ENCODE data around the gene ARHGEF10L. TPM values are rescaled to one million over a fixed set of nuclear protein-coding genes. Genes with fewer than 3 reads are reported as not detected.

The ARHGEF10L gene
- total RNA-seq, 1 donor from 2014 or later: 89.8 TPM

DNA sequence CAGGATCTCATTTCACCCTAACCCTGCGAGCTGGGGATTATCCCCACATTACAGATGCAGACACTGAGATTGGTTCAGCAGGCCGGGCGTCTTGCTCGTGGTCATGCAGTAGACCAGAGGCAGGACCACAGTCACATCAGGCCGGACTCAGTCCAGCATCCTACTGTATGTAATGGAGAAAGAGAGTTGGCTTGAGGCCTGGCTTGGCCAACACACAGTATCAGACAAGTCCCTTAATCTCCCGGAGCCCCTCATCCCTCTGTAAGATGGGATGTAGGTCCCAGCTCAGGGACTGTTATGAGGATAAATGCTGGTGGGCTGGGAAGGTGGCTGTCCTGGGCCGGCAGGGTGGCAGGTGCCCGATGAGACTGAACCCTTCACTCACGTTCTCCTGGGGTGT is 149.5 kb downstream of the ARHGEF10L start:
- Mint-ChIP-seq H3K4me3 (ENCODE audit: unreplicated experiment) (no peak overlapping the region), H3K4me1 (ENCODE audit: low read depth, unreplicated experiment) (peaks cover 15% of the 10 kb centered on the region), H3K36me3 (ENCODE audit: unreplicated experiment) (peaks cover 16% of the 10 kb centered on the region), H3K27ac (ENCODE audit: unreplicated experiment) (no peak overlapping the region), H3K9me3 (ENCODE audit: unreplicated experiment) (peaks cover 5% of the 10 kb centered on the region), H3K27me3 (ENCODE audit: unreplicated experiment) (peaks cover 9% of the 10 kb centered on the region)
- DNase-seq: no peak
- TF ChIP-seq, protein P1, sequence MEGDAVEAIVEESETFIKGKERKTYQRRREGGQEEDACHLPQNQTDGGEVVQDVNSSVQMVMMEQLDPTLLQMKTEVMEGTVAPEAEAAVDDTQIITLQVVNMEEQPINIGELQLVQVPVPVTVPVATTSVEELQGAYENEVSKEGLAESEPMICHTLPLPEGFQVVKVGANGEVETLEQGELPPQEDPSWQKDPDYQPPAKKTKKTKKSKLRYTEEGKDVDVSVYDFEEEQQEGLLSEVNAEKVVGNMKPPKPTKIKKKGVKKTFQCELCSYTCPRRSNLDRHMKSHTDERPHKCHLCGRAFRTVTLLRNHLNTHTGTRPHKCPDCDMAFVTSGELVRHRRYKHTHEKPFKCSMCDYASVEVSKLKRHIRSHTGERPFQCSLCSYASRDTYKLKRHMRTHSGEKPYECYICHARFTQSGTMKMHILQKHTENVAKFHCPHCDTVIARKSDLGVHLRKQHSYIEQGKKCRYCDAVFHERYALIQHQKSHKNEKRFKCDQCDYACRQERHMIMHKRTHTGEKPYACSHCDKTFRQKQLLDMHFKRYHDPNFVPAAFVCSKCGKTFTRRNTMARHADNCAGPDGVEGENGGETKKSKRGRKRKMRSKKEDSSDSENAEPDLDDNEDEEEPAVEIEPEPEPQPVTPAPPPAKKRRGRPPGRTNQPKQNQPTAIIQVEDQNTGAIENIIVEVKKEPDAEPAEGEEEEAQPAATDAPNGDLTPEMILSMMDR (IDR thresholded peaks at IDR 0.05; ENCODE audit: partially characterized antibody, unreplicated experiment): no peak

- TF ChIP-seq, protein P1 (IDR thresholded peaks at IDR 0.05; ENCODE audit: partially characterized antibody, unreplicated experiment): no peak
- no peak overlapping the region for H3K4me3 Mint-ChIP-seq (ENCODE audit: unreplicated experiment)
- peaks cover 7% of the 10 kb centered on the region for H3K9me3 Mint-ChIP-seq (ENCODE audit: unreplicated experiment)
- H3K27me3 Mint-ChIP-seq (ENCODE audit: unreplicated experiment): peaks cover 9% of the 10 kb centered on the region
- H3K4me1 Mint-ChIP-seq (ENCODE audit: low read depth, unreplicated experiment): peaks cover 6% of the 10 kb centered on the region
- DNase-seq: no peak
- no peak overlapping the region for H3K27ac Mint-ChIP-seq (ENCODE audit: unreplicated experiment)
- H3K36me3 Mint-ChIP-seq (ENCODE audit: unreplicated experiment): peaks cover 16% of the 10 kb centered on the region
Measured at GRCh38 chr1:17690906-17691634, 151.6 kb downstream of the ARHGEF10L start.

DNA sequence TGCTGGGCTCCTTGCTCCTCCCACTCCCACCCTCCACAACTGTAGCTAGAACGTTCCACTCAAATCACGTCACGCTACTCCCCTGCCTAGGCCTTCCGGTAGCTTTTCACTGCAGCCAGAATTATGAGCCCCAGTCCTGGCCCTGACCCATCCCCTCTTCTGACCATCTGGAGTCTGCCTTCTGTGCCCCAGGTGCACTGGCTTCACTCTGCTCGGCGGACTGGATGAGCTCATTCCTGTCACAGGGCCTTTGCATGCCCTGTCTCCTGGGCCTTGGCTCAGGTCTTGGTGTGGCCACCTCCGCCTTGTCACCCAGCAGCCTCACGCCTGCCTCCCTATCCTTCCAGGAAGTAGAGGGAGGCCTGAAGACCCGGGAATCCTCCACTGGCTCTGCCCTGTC is 153.1 kb downstream of the ARHGEF10L start:
- peaks cover 16% of the 10 kb centered on the region for H3K36me3 Mint-ChIP-seq (ENCODE audit: unreplicated experiment)
- no peak overlapping the region for H3K27ac Mint-ChIP-seq (ENCODE audit: unreplicated experiment)
- H3K4me1 Mint-ChIP-seq (ENCODE audit: low read depth, unreplicated experiment): peaks cover 10% of the 10 kb centered on the region
- TF ChIP-seq, protein P1 (IDR thresholded peaks at IDR 0.05; ENCODE audit: partially characterized antibody, unreplicated experiment): no peak
- no peak for DNase-seq
- H3K4me3 Mint-ChIP-seq (ENCODE audit: unreplicated experiment): no peak overlapping the region
- H3K27me3 Mint-ChIP-seq (ENCODE audit: unreplicated experiment): peaks cover 13% of the 10 kb centered on the region
- peaks cover 10% of the 10 kb centered on the region for H3K9me3 Mint-ChIP-seq (ENCODE audit: unreplicated experiment)

DNA sequence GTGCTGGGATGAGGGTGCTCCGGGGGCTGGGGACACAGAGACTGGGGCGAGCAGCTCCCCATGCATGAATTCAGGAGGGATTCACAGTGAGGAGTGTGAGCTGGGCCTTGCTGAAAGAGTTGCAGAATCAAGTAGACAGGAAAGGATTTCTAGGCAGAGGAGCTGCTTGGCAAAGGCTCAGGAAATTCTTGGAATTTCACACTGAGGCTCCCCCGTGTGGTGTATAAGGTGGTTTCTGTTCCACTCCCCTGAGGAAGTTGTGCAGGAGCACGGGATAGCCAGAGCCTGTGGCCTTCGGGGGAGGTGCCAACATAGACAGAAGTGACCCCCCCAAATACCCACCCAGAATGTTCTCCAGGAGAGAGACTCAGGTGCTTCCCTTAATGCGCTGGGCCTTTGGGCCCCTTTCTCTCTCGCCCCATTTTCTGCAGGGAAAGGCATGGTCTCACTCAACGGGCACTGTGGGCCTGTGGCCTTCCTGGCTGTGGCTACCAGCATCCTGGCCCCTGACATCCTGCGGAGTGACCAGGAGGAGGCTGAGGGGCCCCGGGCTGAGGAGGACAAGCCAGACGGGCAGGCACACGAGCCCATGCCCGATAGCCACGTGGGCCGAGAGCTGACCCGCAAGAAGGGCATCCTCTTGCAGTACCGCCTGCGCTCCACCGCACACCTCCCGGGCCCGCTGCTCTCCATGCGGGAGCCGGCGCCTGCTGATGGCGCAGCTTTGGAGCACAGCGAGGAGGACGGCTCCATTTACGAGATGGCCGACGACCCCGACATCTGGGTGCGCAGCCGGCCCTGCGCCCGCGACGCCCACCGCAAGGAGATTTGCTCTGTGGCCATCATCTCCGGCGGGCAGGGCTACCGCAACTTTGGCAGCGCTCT is 157.2 kb downstream of the ARHGEF10L start:
- H3K27me3 Mint-ChIP-seq (ENCODE audit: unreplicated experiment): peaks cover 10% of the 10 kb centered on the region
- peaks cover 6% of the 10 kb centered on the region for H3K36me3 Mint-ChIP-seq (ENCODE audit: unreplicated experiment)
- H3K4me1 Mint-ChIP-seq (ENCODE audit: low read depth, unreplicated experiment): peaks cover 16% of the 10 kb centered on the region
- TF ChIP-seq, protein P1 (IDR thresholded peaks at IDR 0.05; ENCODE audit: partially characterized antibody, unreplicated experiment): no peak
- H3K4me3 Mint-ChIP-seq (ENCODE audit: unreplicated experiment): no peak overlapping the region
- peaks cover 15% of the 10 kb centered on the region for H3K9me3 Mint-ChIP-seq (ENCODE audit: unreplicated experiment)
- no peak for DNase-seq
- no peak overlapping the region for H3K27ac Mint-ChIP-seq (ENCODE audit: unreplicated experiment)

All from glutamatergic neuron (in vitro differentiated cells).